Adrenal gland (tissue), 12 donors: ENCODE results near the gene HOXD9. TPM values are rescaled to one million over a fixed set of nuclear protein-coding genes. Genes with fewer than 3 reads are reported as not detected.

Experiments used
- DNase-seq, 7 donors: peaks; one replicate each; pipeline ENCODE4 v3.0.0-alpha.2; 2019 to 2020
- H3K27ac ChIP-seq, 5 donors: fragments of 200-600 bp; sonication (generic) in 4 of 5; 1 replicate in 3 of 5; 2 replicates in 2 of 5; pipeline versions ENCODE4 v1.5.1 to v1.8.0; 2016 to 2020; ENCODE audit warnings: mild to moderate bottlenecking in 1 of 5
- H3K27me3 ChIP-seq: fragments of 200-600 bp; 2 replicates; pipeline ENCODE4 v1.8.0; 2021
- H3K36me3 ChIP-seq, 2 donors: fragments of 200-600 bp; replicated peaks in 1 of 2; 1 replicate in 1 of 2; 2 replicates in 1 of 2; pipeline versions ENCODE4 v1.5.1 to v1.8.0; 2018 to 2022
- H3K4me1 ChIP-seq, 2 donors: fragments of 200-600 bp; replicated peaks in 1 of 2; 1 replicate in 1 of 2; 2 replicates in 1 of 2; pipeline versions ENCODE4 v1.5.1 to v1.8.0; 2018 to 2021
- H3K4me3 ChIP-seq, 4 donors: fragments of 200-600 bp; sonication (generic) in 3 of 4; one replicate each; pipeline ENCODE4 v1.5.1; 2016 to 2018
- H3K9me3 ChIP-seq, 3 donors: fragments of 200-600 bp; sonication (generic) in 1 of 3; replicated peaks in 1 of 3; 1 replicate in 2 of 3; 2 replicates in 1 of 3; pipeline versions ENCODE4 v1.5.1 to v1.8.0; 2016 to 2021
- POLR2A ChIP-seq, 2 donors: fragments of 450-650 bp; IDR thresholded peaks; one replicate each; pipeline ENCODE4 v1.6.1; 2017; ENCODE audit warnings: antibody characterized with exemption in 2 of 2, mild to moderate bottlenecking in 2 of 2, moderate library complexity in 1 of 2
- WGBS, 4 donors: extraction: QIAGEN DNeasy Blood & Tissue Kit in 2 of 4; methylation state at CpG; one replicate each; pipeline versions ENCODE4 v1.1.5 to v1.1.7; 2013 to 2017; 5-methylcytosine and 5-hydroxymethylcytosine counted together
- intact Hi-C, 2 donors: fragments of 100-400 bp; cut with DNase I; formaldehyde crosslinking; loops; one replicate each; pipeline versions ENCODE4 v1.14.1 to v1.15.0; 2022 to 2023
- polyA plus RNA-seq, 3 donors: library from polyadenylated mRNA; stranded (reverse); fragments of 200-250 nt in 2 of 3; fragments of 350-450 nt in 1 of 3; fragmentation: Illumina TruSeq in 1 of 3; extraction: RNeasy Lipid Tissue Mini Kit (QIAGEN cat#74804) in 1 of 3; gene quantifications; one replicate each; pipeline ENCODE4 v1.2.3, GENCODE V29; 2013 to 2014
- total RNA-seq, 9 donors: library from RNA; depleted of rRNA in 4 of 9; stranded (reverse); fragments of >200 nt in 4 of 9; fragments of 120-200 nt in 1 of 9; fragmentation: NEBNext Ultra II Directional in 1 of 9; extraction: Animal tissue kit (Norgen Biotek cat#: 25700) in 1 of 9; gene quantifications; one replicate each; pipeline versions ENCODE4 v1.1.0 to v1.2.4, GENCODE V29; 2013 to 2023
- TF ChIP-seq, protein P1 (sequence below), 6 experiments: fragments of 450-650 bp in 4 of 6; fragments of 200-600 bp in 2 of 6; sonication (generic) in 1 of 6; IDR thresholded peaks; 1 replicate in 5 of 6; 2 replicates in 1 of 6; pipeline versions ENCODE4 v1.5.1 to v1.8.0; 2016 to 2021; ENCODE audit warnings: antibody characterized with exemption in 6 of 6, mild to moderate bottlenecking in 2 of 6, moderate library complexity in 1 of 6
- donor health status: healthy with polysubstance abuse.
- donor health status: Bipolar disorder and iron deficiency.
- donor health status: DM: yes; HTN: yes; CAD: no.
- donor health status: DM: no; HTN: no; CAD: no.
- donor health status: DM: no; HTN: no; CAD: no.
- donor health status: DM: yes; HTN: yes; CAD: no.

HOXD9 gene
- total and polyA plus RNA-seq, 12 donors: 2.4 to 35.6 (median 7.5) TPM

DNA sequence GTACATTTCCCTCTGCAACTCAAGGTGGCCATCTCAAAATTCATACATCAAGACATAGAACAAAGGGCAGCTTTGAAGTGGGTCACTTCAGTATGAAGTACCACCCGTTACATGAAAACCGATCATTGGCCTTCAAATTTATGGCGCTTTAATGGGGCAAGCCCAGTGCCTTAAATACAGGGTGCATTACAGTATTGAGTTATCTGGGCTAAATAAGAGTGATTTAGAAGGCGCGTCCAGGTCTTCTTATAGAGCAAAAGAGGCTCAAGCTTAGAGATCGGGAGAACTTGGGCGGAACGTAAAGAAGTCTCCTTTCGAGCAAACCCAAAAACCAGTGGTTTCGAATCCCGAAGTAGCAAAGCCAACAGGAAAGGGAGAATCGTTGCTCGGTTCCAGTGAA lies 41.7 kb downstream of the HOXD9 start:
- WGBS, 4 donors: 63 to 75% (median 74%) methylated on average over 13 of the region's 13 CpGs
- Histone ChIP-seq H3K4me1 (no peaks in the 10 kb centered on the region), H3K4me3 (no peak overlapping the region), H3K9me3 (no peaks in the 10 kb centered on the region), H3K27ac (no peak overlapping the region), H3K36me3 (no peaks in the 10 kb centered on the region), H3K27me3 (no peaks in the 10 kb centered on the region)
- no peak for DNase-seq
- TF ChIP-seq, protein P1, sequence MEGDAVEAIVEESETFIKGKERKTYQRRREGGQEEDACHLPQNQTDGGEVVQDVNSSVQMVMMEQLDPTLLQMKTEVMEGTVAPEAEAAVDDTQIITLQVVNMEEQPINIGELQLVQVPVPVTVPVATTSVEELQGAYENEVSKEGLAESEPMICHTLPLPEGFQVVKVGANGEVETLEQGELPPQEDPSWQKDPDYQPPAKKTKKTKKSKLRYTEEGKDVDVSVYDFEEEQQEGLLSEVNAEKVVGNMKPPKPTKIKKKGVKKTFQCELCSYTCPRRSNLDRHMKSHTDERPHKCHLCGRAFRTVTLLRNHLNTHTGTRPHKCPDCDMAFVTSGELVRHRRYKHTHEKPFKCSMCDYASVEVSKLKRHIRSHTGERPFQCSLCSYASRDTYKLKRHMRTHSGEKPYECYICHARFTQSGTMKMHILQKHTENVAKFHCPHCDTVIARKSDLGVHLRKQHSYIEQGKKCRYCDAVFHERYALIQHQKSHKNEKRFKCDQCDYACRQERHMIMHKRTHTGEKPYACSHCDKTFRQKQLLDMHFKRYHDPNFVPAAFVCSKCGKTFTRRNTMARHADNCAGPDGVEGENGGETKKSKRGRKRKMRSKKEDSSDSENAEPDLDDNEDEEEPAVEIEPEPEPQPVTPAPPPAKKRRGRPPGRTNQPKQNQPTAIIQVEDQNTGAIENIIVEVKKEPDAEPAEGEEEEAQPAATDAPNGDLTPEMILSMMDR (IDR thresholded peaks at IDR 0.05): no peak
- no peak for TF ChIP-seq POLR2A (IDR thresholded peaks at IDR 0.05)
- intact Hi-C loops: no loop called here

DNA sequence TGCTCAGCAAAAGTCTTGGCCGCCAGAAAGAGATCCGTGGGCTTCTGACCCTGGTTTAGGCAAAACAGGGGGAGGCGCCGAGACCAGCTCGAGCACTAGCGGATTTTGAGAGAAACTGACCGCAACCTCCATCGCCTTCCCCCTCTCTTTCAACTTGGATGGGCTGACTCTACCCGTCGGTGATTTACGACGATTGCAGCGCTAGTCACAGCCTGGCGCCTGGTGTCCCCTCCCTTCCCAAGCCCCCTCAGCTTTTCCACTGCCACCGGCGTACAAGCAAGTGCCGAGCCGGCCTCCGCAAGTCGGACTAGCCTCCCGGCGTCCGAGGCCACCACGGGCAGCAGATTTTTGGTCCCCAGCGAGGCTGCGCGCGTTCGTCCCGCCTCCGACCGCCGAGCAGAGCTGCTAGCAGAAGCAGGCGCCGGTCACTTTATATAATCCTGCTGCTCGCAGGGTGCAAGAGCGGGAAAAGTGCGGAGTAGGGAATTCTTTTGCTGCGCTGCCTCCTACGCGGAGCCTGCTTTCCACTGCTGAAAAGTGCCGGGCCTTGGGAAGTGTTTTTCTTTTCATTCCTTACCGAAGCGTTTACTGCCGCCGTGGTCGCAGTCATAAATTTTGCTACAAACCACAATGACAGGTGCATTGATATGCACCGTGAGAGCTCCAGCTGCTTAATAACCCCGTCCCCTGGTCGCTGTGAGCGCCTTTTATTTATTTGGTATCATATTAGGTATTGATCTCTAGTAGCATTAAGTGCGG lies 42.3 kb downstream of the HOXD9 start:
- no peak for DNase-seq
- TF ChIP-seq, protein P1 (IDR thresholded peaks at IDR 0.05): no peak
- no peak for TF ChIP-seq POLR2A (IDR thresholded peaks at IDR 0.05)
- Histone ChIP-seq H3K4me1 (no peaks in the 10 kb centered on the region), H3K27me3 (no peaks in the 10 kb centered on the region), H3K36me3 (no peaks in the 10 kb centered on the region), H3K9me3 (no peaks in the 10 kb centered on the region), H3K27ac (no peak overlapping the region), H3K4me3 (no peak overlapping the region)
- WGBS, 4 donors: 35 to 54% (median 43%) methylated on average over 47 to 52 of the region's 52 CpGs
- intact Hi-C loops: no loop called here

DNA sequence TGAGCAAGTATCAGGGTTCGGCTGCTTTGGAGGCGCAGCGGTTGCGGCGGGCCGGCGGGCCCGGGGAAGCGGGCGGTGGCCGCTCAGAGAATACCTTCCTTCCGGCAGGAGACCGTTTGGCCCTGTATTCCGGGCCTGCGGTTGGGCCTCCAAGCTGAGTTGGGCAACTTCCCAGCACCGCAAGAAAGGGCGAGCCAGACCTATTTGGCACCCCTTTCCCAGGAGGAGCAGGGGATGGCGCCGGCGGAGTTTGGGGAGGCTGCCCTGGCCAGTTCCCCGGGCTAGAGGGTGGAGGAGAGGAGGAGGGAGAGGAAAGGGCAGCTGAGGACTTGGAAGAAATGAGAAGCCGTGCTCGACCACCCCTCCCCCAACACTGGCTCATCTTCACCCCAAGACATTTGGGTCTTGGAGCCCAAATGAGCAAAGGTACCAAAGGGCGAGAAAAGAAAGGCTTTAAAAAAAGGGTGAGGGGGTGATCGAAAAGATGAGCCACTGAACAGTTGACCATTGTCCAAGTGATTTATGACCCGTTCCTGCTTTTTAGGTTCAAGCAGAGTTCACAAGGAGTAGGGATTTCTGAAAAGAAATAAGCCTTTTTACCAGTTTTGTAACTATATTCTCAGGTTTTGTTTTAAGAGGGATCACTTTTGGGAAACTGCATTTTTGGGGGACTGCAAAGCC lies 43.0 kb downstream of the HOXD9 start:
- H3K27me3 ChIP-seq: no peaks in the 10 kb centered on the region
- H3K36me3 ChIP-seq: no peaks in the 10 kb centered on the region
- H3K4me1 ChIP-seq: no peaks in the 10 kb centered on the region
- TF ChIP-seq POLR2A (IDR thresholded peaks at IDR 0.05): no peak
- TF ChIP-seq, protein P1 (IDR thresholded peaks at IDR 0.05): no peak
- H3K9me3 ChIP-seq: no peaks in the 10 kb centered on the region
- DNase-seq: no peak
- 46 to 80% (median 60%) methylated on average over 20 to 26 of the region's 26 CpGs for WGBS, 4 donors
- H3K4me3 ChIP-seq: no peak overlapping the region
- intact Hi-C loops: no loop called here
- H3K27ac ChIP-seq: no peak overlapping the region

DNA sequence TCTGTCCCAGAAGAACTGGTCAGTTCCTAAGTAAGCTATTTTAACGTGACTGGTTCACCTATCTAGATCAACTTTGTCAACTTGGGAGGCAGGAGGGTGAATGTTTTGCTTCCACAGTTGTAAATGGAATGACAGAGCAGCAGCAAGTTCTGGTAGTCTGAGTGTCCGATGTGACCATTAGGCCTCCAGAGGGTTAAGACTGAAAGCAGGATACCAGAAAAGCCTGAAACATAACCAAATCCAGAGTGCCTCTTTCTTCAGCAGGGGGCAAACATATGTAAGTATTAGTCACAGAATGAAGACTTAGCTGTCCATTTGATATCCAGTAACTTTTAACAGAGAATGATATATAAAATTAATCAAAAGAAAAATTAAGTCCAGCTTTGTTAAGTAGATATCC lies 43.8 kb downstream of the HOXD9 start:
- TF ChIP-seq POLR2A (IDR thresholded peaks at IDR 0.05): no peak
- TF ChIP-seq, protein P1 (IDR thresholded peaks at IDR 0.05): no peak
- Histone ChIP-seq H3K36me3 (no peaks in the 10 kb centered on the region), H3K27ac (no peak overlapping the region), H3K9me3 (no peaks in the 10 kb centered on the region), H3K4me1 (no peaks in the 10 kb centered on the region), H3K4me3 (no peak overlapping the region), H3K27me3 (no peaks in the 10 kb centered on the region)
- no peak for DNase-seq
- intact Hi-C loops: no loop called here
- 68 to 76% (median 73%) methylated on average over 2 of the region's 2 CpGs for WGBS, 4 donors
